Nephron (organoid): ENCODE results near the gene BATF3.

ENCODE experiments used
- H3K27ac Mint-ChIP-seq, 3 experiments: 2 replicates each; pipeline ENCODE4 v1.8.0; 2020; ENCODE audit warnings: mixed read lengths in 3 of 3, mild to moderate bottlenecking in 2 of 3, moderate library complexity in 1 of 3
- H3K27me3 Mint-ChIP-seq: 2 replicates; pipeline ENCODE4 v1.8.0; 2021; ENCODE audit warnings: low read depth, mild to moderate bottlenecking, moderate library complexity, mixed read lengths
- H3K36me3 Mint-ChIP-seq: 2 replicates; pipeline ENCODE4 v1.8.0; 2020; ENCODE audit warnings: low read depth, mixed read lengths
- H3K4me1 Mint-ChIP-seq: 2 replicates; pipeline ENCODE4 v1.8.0; 2020; ENCODE audit warnings: mixed read lengths
- H3K4me3 Mint-ChIP-seq, 3 experiments: 2 replicates each; pipeline ENCODE4 v1.8.0; 2020; ENCODE audit warnings: mild to moderate bottlenecking in 3 of 3, mixed read lengths in 3 of 3, moderate library complexity in 2 of 3
- H3K9me3 Mint-ChIP-seq: 2 replicates; pipeline ENCODE4 v1.8.0; 2020; ENCODE audit warnings: mixed read lengths
- TF ChIP-seq, protein P1 (sequence below), 3 experiments: fragments of 200-600 bp; sonication (generic); IDR thresholded peaks; one replicate each; pipeline ENCODE4 v1.5.0; 2021; ENCODE audit warnings: antibody characterized with exemption in 3 of 3; ENCODE audit not compliant: unreplicated experiment in 3 of 3

Gene BATF3, protein sequence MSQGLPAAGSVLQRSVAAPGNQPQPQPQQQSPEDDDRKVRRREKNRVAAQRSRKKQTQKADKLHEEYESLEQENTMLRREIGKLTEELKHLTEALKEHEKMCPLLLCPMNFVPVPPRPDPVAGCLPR

DNA sequence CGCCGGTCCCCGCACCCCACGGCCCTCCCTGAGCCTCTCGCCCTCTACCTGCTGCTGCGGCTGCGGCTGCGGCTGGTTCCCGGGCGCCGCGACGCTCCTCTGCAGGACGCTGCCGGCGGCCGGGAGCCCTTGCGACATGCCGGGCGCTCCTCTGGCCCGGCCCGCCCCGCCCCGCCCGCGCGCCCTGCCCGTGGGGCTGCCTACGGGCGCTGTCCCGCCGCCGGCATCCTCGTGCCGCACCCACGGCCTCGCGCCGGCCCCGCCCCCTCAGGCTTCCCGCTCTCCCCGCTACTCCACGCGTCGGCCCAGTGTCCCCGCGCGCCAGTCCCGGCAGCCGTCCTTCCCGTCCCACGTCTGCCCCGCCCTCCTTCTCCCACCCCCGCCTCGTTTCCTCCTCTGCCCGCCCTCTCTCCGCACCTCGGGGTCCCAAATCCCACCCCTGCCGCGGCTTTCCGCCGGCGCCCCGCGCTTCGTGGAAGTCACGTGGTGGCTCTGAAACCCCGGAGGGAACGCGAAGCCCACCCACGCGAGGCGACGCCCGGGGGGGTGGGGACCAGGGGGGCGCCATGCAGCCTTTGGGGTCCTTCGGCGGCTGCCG is at the start of gene BATF3:
Gene BATF3 (minus strand): TSS at position 216 of the 598 bp plus-strand sequence. CDS start 78 bp downstream, at position 138.
- Mint-ChIP-seq H3K27me3 (peaks cover 85% of the 10 kb centered on the region), H3K27ac (no peak within 1 kb of the TSS), H3K9me3 (no peaks in the 10 kb centered on the region), H3K36me3 (no peaks in the 10 kb centered on the region), H3K4me3 (peak within 1 kb of the TSS; percentile 76 to 83 (median 82)), H3K4me1 (peaks cover 14% of the 10 kb centered on the region)
- TF ChIP-seq, protein P1, sequence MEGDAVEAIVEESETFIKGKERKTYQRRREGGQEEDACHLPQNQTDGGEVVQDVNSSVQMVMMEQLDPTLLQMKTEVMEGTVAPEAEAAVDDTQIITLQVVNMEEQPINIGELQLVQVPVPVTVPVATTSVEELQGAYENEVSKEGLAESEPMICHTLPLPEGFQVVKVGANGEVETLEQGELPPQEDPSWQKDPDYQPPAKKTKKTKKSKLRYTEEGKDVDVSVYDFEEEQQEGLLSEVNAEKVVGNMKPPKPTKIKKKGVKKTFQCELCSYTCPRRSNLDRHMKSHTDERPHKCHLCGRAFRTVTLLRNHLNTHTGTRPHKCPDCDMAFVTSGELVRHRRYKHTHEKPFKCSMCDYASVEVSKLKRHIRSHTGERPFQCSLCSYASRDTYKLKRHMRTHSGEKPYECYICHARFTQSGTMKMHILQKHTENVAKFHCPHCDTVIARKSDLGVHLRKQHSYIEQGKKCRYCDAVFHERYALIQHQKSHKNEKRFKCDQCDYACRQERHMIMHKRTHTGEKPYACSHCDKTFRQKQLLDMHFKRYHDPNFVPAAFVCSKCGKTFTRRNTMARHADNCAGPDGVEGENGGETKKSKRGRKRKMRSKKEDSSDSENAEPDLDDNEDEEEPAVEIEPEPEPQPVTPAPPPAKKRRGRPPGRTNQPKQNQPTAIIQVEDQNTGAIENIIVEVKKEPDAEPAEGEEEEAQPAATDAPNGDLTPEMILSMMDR (IDR thresholded peaks at IDR 0.05; ENCODE audit: unreplicated experiment in 3 of 3) = no peak

DNA sequence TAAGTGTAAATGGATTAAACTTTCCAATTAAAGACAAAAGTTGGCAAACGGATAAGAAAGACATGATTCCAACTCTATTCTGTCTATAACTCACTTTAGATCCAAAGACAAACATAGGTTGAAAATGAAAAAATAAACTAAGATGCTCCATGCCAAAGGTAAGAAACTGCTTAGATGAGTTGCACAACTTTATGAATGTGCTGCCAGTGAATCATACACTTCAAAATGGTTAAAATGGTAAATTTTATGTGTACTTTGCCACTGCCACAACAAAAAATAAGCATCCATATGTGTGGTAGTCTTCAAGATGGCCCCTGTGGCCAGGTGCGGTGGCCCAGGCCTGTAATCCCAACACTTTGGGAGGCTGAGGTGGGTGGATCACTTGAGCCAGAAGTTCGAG is 46.9 kb upstream of the BATF3 start:
- TF ChIP-seq, protein P1 (IDR thresholded peaks at IDR 0.05; ENCODE audit: unreplicated experiment in 3 of 3) = no peak
- H3K4me1 Mint-ChIP-seq = no peaks in the 10 kb centered on the region
- H3K27ac Mint-ChIP-seq = no peak overlapping the region
- no peak overlapping the region for H3K4me3 Mint-ChIP-seq
- H3K27me3 Mint-ChIP-seq = no peaks in the 10 kb centered on the region
- peaks cover 21% of the 10 kb centered on the region for H3K9me3 Mint-ChIP-seq
- H3K36me3 Mint-ChIP-seq = peaks cover 50% of the 10 kb centered on the region

DNA sequence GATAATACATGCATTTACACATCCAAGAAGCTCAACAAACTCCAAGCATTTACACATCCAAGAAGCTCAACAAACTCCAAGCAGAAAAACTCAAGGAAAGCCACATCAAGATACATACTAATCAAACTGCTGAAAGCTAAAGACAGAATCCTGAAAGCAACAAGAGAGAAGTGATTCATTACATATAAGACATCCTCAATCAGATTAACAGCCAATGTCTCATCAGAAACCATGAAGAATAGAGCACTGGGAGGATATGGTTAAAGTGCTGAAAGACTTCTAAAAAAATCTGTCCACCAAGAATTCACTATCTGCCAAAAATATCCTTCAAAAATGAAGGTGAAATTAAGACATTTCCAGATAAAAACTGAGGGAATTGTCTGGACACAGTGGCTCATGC is 45.7 kb upstream of the BATF3 start:
- no peak overlapping the region for H3K4me3 Mint-ChIP-seq

DNA sequence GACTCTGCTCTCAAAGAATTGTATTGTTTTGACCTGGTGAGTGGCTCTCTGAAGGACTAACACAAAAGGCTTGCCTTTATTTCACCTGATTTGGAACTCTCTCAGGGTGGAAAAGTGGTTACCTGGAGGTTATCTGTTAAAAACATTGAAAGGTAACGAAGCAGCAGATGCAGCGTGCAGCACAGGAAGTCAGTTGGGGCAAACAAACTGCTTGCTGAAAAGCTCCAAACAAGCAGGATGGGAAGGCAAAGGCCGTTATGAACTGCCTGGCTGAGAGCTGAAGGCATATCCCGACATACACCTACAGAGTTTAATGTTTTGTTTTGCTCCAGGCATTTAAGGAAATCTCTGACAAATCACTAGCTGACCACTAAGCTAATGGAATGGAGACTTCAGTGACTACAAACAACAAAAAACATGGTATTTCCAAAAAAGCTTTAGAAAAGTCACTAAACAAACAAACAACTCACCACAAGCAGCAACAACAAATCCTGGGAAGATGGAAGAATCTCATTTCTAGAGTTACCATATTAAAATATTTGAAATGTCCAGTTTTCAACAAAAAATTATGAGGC is 44.3 kb upstream of the BATF3 start:
- H3K27me3 Mint-ChIP-seq = no peaks in the 10 kb centered on the region
- H3K27ac Mint-ChIP-seq = no peak overlapping the region
- no peak overlapping the region for H3K4me3 Mint-ChIP-seq
- H3K4me1 Mint-ChIP-seq = no peaks in the 10 kb centered on the region
- peaks cover 56% of the 10 kb centered on the region for H3K36me3 Mint-ChIP-seq
- TF ChIP-seq, protein P1 (IDR thresholded peaks at IDR 0.05; ENCODE audit: unreplicated experiment in 3 of 3) = no peak
- peaks cover 21% of the 10 kb centered on the region for H3K9me3 Mint-ChIP-seq

More for the DNA sequence above, 45.7 kb upstream of the BATF3 start:
- TF ChIP-seq, protein P1 (IDR thresholded peaks at IDR 0.05; ENCODE audit: unreplicated experiment in 3 of 3) = no peak
- H3K4me1 Mint-ChIP-seq = no peaks in the 10 kb centered on the region
- no peaks in the 10 kb centered on the region for H3K27me3 Mint-ChIP-seq
- H3K36me3 Mint-ChIP-seq = peaks cover 56% of the 10 kb centered on the region
- H3K27ac Mint-ChIP-seq = no peak overlapping the region
- H3K9me3 Mint-ChIP-seq = peaks cover 21% of the 10 kb centered on the region

DNA sequence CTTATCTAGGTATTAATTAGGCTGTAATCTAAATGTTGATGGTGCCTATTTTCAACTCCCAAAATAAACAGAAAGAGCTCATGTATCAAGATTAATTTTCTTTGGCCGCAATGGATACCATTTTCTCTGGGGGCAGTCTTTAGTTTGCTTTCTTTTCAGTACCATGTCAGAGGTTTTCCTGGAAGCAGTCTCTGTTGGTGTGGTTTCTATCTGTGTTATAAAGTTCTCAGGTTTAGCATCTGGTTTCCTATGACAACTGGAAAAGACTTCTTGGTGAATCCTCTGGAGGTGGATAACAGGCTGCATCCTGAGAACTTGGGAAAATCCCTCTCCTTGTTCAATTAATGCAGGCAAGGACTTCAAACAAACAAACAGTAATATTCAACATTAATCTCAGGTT is 38.7 kb upstream of the BATF3 start:
- H3K4me1 Mint-ChIP-seq = peaks cover 5% of the 10 kb centered on the region
- H3K27ac Mint-ChIP-seq = no peak overlapping the region
- TF ChIP-seq, protein P1 (IDR thresholded peaks at IDR 0.05; ENCODE audit: unreplicated experiment in 3 of 3) = no peak
- no peak overlapping the region for H3K4me3 Mint-ChIP-seq
- H3K36me3 Mint-ChIP-seq = peaks cover 30% of the 10 kb centered on the region
- H3K27me3 Mint-ChIP-seq = no peaks in the 10 kb centered on the region
- no peaks in the 10 kb centered on the region for H3K9me3 Mint-ChIP-seq

DNA sequence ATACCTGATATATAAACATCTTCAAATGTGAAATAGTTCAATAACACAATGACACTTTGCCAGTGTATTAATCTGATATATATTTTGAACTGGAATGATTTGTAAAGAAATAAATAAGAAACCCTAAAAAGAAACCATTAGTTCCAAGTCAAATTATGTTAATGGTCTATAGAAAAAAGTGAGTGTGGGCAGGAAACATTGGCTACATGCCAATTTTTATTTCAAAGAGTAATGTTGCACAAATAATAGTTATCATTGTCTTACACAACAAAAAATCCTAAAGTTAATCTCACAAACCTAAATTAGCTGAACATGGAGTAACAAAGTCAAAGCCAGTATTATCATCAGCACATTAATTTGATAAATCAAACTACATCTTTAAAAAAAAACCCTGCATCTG is 37.9 kb upstream of the BATF3 start:
- no peaks in the 10 kb centered on the region for H3K9me3 Mint-ChIP-seq
- H3K4me1 Mint-ChIP-seq = peaks cover 5% of the 10 kb centered on the region
- TF ChIP-seq, protein P1 (IDR thresholded peaks at IDR 0.05; ENCODE audit: unreplicated experiment in 3 of 3) = no peak
- no peak overlapping the region for H3K27ac Mint-ChIP-seq
- no peak overlapping the region for H3K4me3 Mint-ChIP-seq
- H3K27me3 Mint-ChIP-seq = no peaks in the 10 kb centered on the region
- peaks cover 29% of the 10 kb centered on the region for H3K36me3 Mint-ChIP-seq
